NCI-H345 treated with DMSO at 0.1 percent for 48 hours (cell line): ENCODE results near the gene DYNLT1.
"Not testable (repeated sequence)": the region's sequence is repeated elsewhere in the genome, so short reads cannot be mapped to it uniquely, and the experiment has no call there.

Experiments
- DNase-seq: peaks from one replicate; lab custom pipeline; 2025; ENCODE audit not compliant: unreplicated experiment; lab: John Stamatoyannopoulos, UW

The DYNLT1 gene

DNA sequence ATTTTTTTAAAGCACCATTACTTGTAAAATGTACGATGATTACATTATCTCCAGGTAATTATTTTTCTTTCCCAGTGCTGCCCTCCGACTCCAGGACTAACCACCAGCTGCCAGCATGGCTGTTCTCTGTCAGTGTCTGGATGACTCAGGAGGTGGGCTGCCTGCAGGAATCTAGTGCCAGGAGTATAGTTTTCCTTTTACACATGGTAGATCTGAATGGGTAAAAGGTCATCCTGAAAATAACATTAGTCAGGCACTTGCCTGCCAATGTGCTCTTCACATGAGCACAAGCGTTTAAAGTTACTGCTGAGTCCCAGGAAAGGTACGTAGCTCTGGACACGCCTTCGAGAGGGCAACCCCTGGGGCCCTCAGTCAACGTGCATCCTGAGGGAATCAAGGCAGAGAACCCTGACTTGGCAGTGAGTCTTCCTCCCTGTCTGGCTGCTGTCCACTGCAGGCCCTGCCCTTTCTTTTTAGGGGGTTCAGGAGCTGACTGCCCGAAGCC lies 2.4 kb downstream of the DYNLT1 start:
- no peak for DNase-seq

DNA sequence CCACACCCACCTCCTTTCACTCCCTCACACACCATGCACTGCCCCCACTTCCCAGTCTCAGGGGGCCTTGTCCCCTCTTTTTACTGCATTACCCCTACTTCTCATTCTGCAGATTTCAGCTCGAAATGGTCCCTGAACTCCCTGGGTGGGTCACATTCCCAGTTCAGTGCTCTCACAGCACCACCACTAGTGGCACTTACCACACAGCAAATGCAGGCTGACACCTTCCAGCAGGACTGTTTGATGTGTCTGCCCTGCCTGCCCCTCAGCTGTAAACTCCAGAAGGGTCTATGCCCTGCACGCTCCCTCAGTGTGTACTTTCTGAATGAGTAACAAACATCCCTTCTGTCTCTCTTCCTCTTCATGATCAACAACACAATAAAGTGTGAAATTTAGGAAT lies 4.0 kb downstream of the DYNLT1 start:
- no peak for DNase-seq

DNA sequence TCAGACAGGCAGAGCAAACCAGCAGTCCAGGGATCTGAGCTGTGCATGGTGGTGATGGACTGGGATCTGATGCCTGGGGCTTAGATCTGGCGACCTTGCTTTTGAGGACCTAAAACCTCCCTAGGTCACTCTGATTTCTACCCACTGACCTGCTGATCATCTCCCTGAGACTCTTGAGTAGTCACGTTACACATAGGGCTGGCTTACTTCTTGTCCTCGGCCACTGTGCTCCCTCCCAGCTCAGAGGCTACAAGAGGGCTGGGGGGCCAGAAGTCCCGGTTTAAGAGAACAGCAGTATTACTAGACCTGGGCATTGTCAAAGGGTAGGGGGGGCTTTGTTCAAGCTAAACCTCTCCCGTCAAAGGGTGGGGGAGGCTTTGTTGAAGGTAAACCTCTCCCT lies 5.5 kb downstream of the DYNLT1 start:
- DNase-seq, result no peak

DNA sequence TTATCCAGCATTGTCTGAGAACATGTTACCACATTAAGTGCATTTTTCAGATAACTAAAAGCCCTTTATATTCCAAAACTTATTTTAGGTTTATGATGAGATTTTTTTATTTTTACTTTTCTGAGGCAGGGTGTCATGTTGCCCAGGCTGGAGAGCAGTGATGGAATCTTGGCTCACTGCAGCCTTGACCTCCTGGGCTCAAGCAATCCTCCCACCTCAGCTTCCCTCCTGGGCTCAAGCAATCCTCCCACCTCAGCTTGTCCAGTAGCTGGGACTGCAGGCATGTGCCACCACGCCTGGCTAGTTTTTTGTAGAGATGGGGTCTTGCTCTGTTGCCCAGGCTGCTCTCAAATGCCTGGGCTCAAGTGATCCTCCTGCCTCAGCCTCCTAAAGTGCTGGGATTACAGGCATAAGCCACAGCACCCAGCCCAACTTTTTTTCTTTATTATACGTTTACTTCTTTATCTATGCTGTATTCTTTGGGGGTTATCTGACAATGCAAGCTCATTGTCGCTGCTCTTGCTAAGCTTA lies 6.2 kb downstream of the DYNLT1 start:
- DNase-seq, result no peak

DNA sequence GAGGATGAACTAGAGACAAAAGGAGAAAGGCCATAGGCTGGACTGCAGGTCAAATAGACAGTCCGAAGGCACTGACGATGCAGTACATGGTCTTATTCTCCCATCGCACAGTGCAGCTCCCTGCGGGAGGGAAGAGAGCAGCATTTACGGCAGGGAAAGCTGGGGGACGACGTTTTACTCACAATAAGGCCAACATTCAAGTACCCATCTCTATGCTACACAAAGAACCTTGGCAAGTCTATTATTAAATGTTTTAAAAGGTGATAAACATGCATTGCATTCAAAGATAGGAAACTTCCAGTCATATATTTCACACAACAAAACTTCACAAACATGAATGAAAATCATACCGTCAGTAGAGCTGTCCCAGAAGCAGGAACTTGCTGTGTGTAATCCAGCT lies 7.8 kb downstream of the DYNLT1 start:
- DNase-seq, result no peak

DNA sequence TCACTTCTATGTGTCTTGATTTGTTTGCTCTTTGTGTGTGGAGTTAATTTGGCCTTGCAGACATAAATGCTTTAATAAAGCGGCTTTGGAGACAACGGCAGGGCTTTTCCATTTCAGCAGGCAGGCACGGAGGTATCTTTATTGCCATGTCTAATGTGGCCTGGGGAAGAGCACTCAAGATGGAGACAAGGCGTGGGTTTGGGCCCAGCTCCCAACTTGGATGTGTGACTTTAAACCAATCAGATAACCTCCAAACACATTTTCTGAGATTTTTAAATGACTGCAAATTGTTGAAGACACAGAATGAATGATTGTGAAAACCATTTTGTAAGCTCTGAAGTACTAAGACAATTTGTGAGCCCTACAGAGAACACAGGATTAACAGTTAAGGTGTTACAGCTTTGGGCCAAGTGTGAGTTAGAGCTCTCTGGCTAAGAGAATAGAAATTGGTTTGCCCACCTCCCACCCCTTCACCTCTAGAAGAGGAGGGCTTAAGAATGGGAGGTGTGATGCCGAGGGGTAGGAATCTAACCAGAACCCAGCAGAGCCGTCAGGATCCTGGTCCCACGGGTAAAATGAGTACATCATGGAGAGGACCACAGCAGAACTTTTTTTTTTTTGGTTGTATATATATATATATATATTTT lies 9.0 kb downstream of the DYNLT1 start:
- DNase-seq, result no peak

DNA sequence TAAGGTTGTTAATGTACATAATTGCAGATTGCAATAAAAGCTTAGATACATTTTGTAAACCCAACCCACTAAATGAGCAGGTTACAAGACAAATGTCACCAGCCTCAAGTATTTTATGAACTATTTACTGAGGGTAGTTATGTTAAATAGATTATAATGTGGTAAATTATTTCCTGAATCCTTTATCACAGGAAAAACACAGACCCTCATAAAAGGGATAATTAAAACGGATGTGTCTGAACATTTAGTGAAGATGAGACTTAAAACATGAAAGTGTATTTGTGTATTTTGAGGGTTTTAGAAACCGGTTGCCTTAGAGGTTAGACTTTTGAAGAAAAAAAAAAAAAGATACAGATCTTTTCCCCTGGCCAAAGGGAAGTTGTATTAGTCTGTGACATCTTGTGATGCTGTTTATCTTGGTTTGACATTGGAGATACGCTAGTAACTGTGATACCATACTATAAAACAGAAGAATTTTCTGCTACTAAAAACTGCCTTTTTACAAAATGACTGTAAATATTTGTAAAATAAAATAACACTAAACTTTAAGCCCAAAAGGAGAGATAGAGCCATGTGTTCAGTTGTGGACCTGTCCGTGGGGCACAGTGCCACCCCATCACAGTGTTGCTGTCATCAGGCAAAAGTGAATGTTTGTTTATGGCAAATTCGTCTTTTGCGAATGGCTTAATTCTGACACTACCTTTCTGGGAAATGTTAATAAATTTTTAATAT lies 9.7 kb downstream of the DYNLT1 start:
- no peak for DNase-seq

DNA sequence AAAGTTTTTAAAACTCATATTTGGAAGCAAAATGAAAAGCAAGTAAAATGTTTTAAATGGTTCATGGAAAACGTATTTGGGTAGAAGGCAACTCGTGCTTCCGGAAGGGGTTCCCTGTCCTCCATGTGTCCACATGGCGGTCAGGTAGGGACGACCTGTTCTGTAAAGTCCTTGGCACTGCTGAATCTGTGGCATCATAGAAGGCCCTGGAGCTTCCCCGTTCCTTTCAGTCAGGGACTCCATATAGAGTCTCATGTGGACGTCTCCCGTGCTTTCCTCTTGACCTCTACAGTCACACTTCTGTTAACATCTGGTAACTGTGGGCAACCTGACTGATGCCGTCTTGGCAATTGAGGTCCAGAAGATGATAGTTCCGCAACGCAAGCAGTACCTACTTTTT lies 11.4 kb downstream of the DYNLT1 start:
- no peak for DNase-seq

DNA sequence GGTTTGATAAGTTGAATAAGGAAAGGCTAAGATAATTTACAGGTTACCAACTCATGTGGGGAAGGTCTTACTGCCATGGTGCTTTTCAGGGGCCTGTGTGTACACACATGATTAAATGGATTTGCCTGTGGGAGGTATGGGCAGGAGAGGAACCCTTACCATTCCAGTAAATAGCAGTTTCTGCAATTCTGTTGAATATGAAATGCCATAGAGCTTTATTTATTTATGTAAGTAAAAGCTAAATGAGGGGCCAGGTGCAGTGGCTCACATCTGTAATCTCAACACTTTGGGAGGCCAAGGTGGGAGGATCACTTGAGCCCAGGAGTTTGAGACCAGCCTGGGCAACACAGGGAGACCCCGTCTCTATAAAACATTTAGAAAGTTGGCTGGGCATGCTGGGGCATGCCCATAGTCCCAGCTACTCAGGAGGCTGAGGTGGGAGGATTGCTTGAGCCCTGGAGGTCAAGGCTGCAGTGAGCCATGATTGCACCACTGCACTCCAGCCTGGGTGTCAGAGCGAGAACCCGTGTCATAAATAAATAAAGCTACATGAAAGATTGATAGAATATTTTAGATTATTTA lies 11.9 kb downstream of the DYNLT1 start:
- not testable (repeated sequence) for DNase-seq

DNA sequence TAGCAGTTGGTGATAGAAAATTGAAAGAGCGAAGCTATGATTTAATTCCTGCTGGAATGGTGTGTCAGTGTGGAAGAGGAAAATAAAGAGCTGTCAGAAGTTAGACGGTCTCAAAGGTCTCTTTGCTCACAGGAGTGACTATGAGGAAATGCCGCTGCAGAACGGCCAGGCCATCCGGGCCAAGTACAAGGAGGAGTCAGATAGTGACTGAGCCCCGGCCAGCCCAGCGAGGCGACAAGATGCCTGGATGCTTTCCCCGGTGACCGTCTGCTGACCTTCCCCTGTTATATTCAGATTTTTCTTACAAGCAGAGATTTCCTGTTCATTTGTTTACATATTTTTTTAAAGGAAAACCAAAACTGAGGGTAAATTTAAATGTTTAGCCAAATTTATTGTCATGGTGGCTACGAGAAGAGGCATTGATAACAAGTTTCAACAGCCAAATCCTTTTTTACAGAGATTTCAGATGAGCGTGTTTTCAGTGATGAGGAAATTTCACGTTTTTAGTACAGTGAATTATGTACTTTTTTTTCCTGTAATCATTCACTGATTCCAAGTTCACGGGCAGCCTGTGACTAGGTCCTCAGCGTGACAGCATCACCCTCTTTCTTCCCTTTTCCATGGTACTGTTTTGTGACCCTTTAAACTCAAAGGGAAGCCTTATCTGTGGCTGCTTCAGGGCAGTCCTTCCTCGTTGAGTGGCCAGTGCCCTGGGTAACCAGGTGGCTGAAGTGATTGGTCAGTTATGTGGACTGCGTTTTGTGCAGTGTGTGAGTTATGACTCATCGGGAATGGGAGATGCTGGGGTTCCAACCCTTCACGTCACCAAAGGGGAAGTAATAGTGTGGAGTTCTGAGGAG lies 12.6 kb downstream of the DYNLT1 start:
- DNase-seq, result no peak

DNA sequence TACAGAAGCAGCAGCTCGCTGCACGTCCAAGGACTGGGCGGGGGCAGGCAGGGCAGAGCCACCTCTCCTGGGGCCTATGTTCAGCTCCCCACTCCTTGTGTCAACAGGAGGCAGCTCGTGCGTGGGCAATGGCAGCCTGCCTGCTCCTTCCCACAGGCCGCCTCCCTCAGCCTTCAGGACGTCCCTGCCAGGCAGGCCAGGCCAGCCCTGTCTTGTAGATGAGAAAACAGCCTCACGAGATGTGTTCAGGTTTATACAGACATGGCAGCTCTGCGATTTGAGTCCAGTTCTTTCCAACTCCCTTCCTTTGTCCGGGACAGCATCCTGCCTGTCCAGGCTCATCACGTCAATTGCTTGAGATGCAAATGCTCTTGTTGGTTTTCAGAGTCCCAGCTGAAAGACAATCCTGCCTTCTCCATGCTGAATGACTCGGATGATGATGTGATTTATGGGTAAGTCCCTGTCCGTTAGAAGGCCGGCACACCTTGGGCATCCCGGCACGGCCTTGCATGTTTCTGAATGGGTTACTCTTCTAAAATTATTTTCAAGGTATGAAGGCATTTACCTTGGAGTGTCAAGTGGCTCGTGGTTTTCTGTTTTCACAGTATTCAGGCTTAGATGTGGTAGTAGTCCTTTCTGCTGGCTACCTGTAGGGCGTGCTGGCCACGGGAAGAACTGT lies 13.5 kb downstream of the DYNLT1 start:
- DNase-seq, result no peak

DNA sequence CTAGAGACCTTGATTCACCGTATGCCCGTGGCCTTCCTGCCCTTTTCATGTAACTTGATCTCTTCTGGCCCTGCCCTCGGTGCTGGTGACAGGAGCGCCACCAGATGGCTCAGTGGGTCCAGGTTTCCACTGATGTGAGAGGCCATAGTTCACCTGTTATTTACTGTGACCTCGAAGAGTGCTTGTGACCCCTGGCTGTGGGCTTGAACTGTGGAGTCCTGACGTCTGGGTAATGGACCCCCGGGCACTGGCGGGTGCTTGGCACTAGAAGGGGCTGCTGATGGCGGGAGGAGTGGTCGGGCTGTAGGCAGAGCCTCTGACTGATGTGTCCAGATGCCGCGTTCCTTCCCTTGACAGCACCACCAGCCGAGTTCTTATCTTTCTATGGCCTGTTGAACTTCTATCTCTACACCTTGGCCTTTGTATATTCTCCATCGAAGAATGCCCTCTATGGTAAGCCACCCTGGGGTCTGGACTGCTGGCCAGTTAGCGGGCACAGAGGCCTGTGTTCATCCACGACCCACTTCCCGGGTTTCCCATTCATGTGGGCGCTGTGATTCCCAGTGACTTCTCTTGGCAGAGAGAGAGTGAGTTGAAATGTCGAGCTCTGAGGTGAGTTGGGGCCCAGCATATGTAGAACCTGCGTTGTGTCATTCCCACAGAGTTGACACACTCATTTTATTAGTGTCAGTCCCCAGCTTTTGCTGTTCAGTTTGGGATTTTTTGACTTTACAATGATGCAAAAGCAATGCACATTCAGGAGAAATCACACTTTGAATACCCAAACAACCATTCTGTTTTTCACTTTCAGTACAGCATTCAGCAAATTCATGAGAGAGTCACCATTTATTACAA lies 14.9 kb downstream of the DYNLT1 start:
- no peak for DNase-seq

DNA sequence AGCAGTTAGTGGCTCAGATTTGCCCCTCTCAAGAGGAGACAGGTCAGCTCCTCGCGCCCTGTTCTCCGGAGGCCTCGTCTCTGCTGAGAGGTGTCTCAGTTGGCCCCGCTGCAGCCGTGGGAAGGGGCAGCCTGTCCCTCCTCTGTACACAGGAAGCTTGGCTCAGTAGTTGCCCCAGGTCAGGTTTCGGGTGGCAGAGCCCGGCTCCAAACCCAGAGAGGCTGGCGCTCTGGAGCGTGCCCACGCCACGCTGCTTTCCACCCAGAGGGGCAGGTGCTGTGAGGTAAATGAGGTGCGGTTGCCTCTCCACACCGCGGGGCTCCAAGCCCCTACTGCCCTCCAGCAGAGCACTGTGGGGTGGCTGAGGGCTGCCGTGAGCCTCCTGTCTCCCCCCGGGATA lies 16.0 kb downstream of the DYNLT1 start:
- DNase-seq, result no peak

DNA sequence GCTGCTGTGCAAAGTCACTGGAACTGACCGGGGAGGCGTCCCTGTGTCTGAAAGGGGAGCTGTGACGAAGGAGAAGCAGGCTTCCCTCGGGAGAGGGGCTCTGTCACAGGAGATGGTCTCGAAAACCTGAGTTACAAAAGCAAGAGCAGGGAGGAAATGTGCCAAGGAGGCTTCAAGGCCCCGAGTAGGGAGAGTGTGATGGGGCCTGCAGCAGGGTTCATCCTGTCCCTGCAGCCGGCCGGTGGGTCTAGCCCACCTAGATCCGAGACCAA lies 16.7 kb downstream of the DYNLT1 start:
- no peak for DNase-seq

DNA sequence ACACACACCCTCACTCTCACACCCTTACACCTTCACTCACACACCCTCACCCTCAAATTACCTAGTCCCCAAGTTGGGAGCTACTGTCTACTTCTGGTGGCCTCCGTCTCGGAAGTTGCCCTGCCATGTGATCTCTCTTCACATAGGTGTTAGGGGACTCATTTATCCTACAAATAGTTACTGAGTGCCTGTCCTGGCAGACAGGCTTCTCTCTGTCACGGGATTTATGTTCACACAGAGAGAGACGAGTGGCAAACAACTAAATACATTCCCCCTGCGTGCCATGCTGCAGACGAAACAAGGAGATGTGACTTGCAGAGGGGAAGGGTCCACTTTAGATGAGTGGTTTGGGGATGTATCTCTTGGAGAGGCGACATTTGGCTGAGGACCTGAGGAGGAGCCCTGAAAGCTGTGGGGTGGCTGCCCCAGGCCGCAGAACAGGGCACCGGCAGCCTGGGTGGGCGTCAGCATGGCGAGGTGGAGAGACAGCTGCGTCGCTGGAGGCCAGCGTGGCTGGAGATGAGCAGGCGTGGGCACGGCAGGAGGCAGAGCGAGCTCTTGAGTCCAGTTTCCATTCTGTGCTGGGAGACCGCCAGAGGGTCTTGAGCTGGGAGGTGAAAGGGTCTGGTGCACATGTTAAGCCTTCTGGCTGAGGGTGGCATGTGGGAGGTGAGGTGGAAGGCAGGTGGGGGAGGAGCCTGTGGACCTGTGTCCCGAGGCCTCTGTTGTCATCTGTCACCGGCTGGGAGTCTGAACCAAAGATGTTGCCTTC lies 17.2 kb downstream of the DYNLT1 start:
- DNase-seq, result no peak

DNA sequence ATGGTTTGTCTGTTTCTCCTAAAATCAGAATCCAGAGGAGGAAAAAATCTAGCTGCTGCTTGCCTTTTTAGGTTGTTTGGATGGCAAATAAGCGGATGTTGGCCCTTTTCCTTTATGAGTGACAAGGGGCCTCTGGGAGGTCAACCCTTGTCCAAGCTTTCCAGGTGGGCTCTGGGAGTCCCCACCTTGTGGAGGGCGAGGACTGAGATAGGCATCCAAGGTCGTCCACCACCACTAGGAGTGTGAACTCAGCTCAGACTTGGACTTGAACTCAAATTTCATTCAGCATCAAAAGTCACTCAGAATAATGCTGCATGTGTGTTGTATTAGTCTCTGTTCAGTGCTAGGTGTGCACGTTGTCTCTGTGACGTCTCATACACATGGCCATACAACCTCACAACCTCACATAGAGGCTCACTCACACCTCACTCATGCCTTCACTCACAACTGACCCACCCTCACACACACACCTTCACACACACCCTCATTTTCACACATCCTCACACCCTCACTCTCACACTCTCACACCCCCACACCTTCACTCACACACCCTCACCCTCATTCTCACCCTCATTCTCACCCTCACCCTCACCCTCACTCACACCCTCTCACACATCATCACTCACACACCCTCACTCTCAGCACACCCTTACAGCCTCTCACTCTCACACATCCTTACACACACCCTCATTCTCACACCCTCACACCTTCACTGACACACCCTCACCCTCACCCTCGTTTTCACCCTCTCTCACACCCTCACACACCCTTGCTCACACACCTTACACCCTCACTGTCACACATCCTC lies 18.0 kb downstream of the DYNLT1 start:
- no peak for DNase-seq

DNA sequence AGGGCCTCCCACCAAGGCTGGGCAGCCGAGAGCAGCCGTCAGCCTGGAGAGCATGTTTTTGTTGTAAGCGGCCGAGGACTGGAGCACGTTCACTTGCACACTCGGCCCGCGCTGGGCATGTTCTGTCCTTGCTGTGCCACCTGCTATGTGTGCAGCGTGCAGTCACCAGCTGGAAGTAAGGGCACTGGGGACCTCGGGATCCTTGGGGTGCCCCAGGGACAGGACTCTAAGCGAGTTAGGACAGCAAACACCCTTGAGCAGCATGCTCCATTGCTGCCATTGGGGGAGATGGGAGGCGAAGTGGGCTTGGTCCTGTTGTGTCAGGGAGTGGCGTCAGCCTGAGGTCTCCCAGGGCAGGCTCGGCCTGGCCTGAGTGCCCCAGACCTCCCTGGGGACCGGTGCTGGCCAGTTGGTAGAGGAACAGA lies 18.6 kb downstream of the DYNLT1 start:
- no peak for DNase-seq
